ENCODE data around the gene PPP2R2D. TPM values are rescaled to one million over a fixed set of nuclear protein-coding genes. Genes with fewer than 3 reads are reported as not detected.
"Not testable (repeated sequence)": the region's sequence is repeated elsewhere in the genome, so short reads cannot be mapped to it uniquely, and the experiment has no call there.

The PPP2R2D gene
- total RNA-seq, 1 experiment from 2014 or later = 23.5 TPM

DNA sequence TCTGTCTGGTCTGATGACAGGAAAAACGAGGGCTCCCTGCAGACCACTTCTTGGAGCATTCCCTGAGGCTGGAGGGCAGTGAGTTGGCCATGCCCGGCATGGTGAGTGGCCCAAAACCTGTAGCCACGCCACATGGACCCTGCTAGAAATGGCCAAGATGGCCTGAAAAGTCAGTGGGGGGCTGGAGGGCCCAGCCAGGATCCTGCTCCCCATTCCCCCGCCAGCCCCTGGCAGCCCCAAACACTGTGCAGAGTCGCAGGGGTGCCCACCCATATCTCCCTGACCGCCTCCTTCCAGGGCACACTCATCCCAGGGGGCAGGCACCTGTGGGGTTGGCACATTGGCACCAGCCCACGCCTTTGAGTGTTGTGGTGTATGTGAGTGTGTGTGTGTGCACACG lies 18.7 kb upstream of the PPP2R2D start:
- Histone ChIP-seq H3K9me2 (ENCODE audit: insufficient read depth) (no peaks in the 10 kb centered on the region), H3K9me3 (ENCODE audit: insufficient read depth, low read depth) (no peaks in the 10 kb centered on the region), H4K20me1 (ENCODE audit: insufficient read depth) (no peaks in the 10 kb centered on the region), H3F3A (ENCODE audit: insufficient read depth, low read depth) (no peaks in the 10 kb centered on the region), H3K27ac (no peak overlapping the region), H3K4me1 (replicated peaks; ENCODE audit: insufficient read depth) (no peaks in the 10 kb centered on the region), H3K27me3 (ENCODE audit: insufficient read depth, low read depth) (peaks cover 37% of the 10 kb centered on the region), H3K79me2 (ENCODE audit: low read depth) (no peaks in the 10 kb centered on the region), H3K4me2 (no peak overlapping the region), H3K36me3 (ENCODE audit: low read depth) (no peaks in the 10 kb centered on the region), H2AFZ (no peak overlapping the region), H3K4me3 (no peak overlapping the region)
- CTCF ChIA-PET = no interaction called here
- no TSS peak for BruUV-seq (replicated peaks)
- DNase-seq = no peak
- POLR2A ChIA-PET (ENCODE audit: unreplicated experiment) = no interaction called here
- no peak for TF ChIP-seq EZH2 (IDR thresholded peaks at IDR 0.05; ENCODE audit: low read depth)
- TF ChIP-seq, protein P1, sequence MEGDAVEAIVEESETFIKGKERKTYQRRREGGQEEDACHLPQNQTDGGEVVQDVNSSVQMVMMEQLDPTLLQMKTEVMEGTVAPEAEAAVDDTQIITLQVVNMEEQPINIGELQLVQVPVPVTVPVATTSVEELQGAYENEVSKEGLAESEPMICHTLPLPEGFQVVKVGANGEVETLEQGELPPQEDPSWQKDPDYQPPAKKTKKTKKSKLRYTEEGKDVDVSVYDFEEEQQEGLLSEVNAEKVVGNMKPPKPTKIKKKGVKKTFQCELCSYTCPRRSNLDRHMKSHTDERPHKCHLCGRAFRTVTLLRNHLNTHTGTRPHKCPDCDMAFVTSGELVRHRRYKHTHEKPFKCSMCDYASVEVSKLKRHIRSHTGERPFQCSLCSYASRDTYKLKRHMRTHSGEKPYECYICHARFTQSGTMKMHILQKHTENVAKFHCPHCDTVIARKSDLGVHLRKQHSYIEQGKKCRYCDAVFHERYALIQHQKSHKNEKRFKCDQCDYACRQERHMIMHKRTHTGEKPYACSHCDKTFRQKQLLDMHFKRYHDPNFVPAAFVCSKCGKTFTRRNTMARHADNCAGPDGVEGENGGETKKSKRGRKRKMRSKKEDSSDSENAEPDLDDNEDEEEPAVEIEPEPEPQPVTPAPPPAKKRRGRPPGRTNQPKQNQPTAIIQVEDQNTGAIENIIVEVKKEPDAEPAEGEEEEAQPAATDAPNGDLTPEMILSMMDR (conservative IDR thresholded peaks at IDR 0.05) = no peak
- intact Hi-C loops (cut with micrococcal nuclease; ENCODE audit: unreplicated experiment) = no loop called here

DNA sequence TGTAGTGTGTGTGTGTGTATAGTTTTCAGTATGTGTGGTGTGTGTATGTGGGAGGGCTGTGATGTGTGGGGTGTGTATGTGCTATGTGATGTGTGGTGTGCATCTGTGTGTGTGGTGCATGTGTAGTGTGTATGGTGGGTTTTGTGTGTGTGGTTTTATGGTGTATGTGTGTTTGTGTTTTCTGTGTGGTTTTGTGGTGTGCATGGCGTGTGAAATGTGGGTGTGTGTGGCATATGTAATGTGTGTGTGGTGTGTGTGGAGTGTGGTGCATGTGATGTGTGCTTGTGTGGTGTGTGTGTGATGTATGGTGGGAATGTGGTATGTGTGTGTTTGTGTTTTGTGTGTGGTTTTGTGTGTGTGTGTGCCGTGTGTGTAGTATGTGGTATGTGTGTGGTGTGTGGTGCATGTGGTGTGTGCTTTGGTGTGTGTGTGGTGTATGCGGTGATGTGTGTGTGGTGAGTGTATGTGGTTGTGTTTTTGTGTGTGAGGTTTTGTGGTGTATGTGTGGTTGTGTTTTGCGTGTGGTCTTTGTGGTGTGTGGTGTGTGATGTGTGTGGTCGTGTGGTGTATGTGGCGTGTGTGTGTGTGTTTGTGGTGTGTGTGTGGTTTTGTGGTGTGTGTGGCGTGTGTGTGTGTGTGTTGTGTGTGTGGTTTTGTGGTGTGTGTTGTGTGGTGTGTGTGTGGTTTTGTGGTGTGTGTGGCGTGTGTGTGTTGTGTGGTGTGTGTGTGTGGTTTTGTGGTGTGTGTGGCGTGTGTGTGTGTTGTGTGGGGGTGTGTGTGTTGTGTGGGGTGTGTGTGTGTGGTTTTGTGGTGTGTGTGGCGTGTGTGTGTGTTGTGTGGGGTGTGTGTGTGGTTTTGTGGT lies 18.0 kb upstream of the PPP2R2D start:
- Histone ChIP-seq H3K27me3 (ENCODE audit: insufficient read depth, low read depth) (peaks cover 30% of the 10 kb centered on the region), H2AFZ (no peak overlapping the region), H3K4me2 (no peak overlapping the region), H3F3A (ENCODE audit: insufficient read depth, low read depth) (no peaks in the 10 kb centered on the region), H3K36me3 (ENCODE audit: low read depth) (no peaks in the 10 kb centered on the region), H3K9me3 (ENCODE audit: insufficient read depth, low read depth) (no peaks in the 10 kb centered on the region), H3K4me3 (no peak overlapping the region), H4K20me1 (ENCODE audit: insufficient read depth) (no peaks in the 10 kb centered on the region), H3K9me2 (ENCODE audit: insufficient read depth) (no peaks in the 10 kb centered on the region), H3K79me2 (ENCODE audit: low read depth) (no peaks in the 10 kb centered on the region), H3K27ac (no peak overlapping the region), H3K4me1 (replicated peaks; ENCODE audit: insufficient read depth) (no peaks in the 10 kb centered on the region)
- intact Hi-C loops (cut with micrococcal nuclease; ENCODE audit: unreplicated experiment) = no loop called here
- no peak for DNase-seq
- no peak for TF ChIP-seq EZH2 (IDR thresholded peaks at IDR 0.05; ENCODE audit: low read depth)
- ChIA-PET POLR2A (ENCODE audit: unreplicated experiment) (no interaction called here), CTCF (no interaction called here)
- BruUV-seq (replicated peaks) = no TSS peak

DNA sequence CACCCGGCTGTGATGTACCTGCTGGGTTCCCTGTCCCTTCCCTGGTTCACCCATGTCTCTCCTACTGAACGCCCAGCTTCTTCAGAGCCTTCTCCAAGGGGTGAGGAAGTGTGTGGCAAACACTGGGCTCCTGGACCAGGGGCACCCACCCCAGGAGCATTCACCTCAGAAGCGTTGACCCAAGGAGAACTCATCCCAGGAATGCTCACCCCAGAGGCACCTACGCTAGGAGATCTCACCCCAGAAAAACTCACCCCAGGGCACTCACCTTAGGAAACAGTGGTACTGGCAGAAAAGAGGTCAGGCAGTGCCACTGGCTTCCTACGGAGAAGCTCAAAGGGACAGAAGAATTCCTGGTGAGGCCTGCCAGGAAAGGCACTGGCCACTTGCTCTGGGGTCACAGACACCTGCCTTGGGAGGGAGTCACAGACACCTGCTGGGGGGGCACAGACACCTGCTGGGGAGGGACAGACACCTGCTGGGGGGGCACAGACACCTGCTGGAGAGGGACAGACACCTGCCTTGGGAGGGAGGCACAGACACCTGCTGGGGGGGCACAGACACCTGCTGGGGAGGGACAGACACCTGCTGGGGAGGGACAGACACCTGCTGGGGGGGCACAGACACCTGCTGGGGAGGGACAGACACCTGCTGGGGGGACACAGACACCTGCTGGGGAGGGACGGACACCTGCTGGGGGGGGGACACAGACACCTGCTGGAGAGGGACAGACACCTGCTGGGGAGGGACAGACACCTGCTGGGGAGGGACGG lies 17.0 kb upstream of the PPP2R2D start:
- H3K79me2 ChIP-seq (ENCODE audit: low read depth); H3K4me1 ChIP-seq (replicated peaks; ENCODE audit: insufficient read depth); H3K36me3 ChIP-seq (ENCODE audit: low read depth); H3K9me3 ChIP-seq (ENCODE audit: insufficient read depth, low read depth); H4K20me1 ChIP-seq (ENCODE audit: insufficient read depth); BruUV-seq (replicated peaks); H3F3A ChIP-seq (ENCODE audit: insufficient read depth, low read depth); H3K4me2 ChIP-seq; H2AFZ ChIP-seq; H3K9me2 ChIP-seq (ENCODE audit: insufficient read depth); CTCF ChIA-PET; POLR2A ChIA-PET (ENCODE audit: unreplicated experiment); H3K27ac ChIP-seq; H3K4me3 ChIP-seq: not testable (repeated sequence)
- peak in 1 of 2 experiments; percentile 38 for DNase-seq
- H3K27me3 ChIP-seq (ENCODE audit: insufficient read depth, low read depth) = peaks cover 21% of the 10 kb centered on the region
- intact Hi-C loops (cut with micrococcal nuclease; ENCODE audit: unreplicated experiment) = loop anchor here (2.0 kb wide), 1 partner anchor 139 kb away; no protein-coding TSS in a partner anchor

All from PC-9 (cell line).